ENCODE results near the gene PCSK5.
"Not testable (repeated sequence)": the region's sequence is repeated elsewhere in the genome, so short reads cannot be mapped to it uniquely, and the experiment has no call there.

The PCSK5 gene

GRCh38 chr9:76049341-76049740 lies 158.9 kb downstream of the PCSK5 start:
- DNase-seq (ENCODE audit: low read depth): no peak
- no peak overlapping the region for H3K4me3 ChIP-seq (ENCODE audit: low read depth, low read length)
- no peak for TF ChIP-seq CTCF (conservative IDR thresholded peaks at IDR 0.05; ENCODE audit: low read depth, low read length)

GRCh38 chr9:76067696-76068095 lies 177.2 kb downstream of the PCSK5 start:
- no peak overlapping the region for H3K4me3 ChIP-seq (ENCODE audit: low read depth, low read length)
- TF ChIP-seq CTCF (conservative IDR thresholded peaks at IDR 0.05; ENCODE audit: low read depth, low read length): no peak
- DNase-seq (ENCODE audit: low read depth): no peak

- H3K4me3 ChIP-seq (ENCODE audit: low read depth, low read length): no peak overlapping the region
- DNase-seq (ENCODE audit: low read depth): no peak
- no peak for TF ChIP-seq CTCF (conservative IDR thresholded peaks at IDR 0.05; ENCODE audit: low read depth, low read length)
Observed at GRCh38 chr9:76077537-76077936, 187.1 kb downstream of the PCSK5 start.

GRCh38 chr9:76081281-76081680 lies 190.8 kb downstream of the PCSK5 start:
- not testable (repeated sequence) for H3K4me3 ChIP-seq (ENCODE audit: low read depth, low read length); DNase-seq (ENCODE audit: low read depth)

- no peak for DNase-seq (ENCODE audit: low read depth)
- no peak overlapping the region for H3K4me3 ChIP-seq (ENCODE audit: low read depth, low read length)
- no peak for TF ChIP-seq CTCF (conservative IDR thresholded peaks at IDR 0.05; ENCODE audit: low read depth, low read length)
Observed at GRCh38 chr9:76082057-76082456, 191.6 kb downstream of the PCSK5 start.

GRCh38 chr9:76085596-76085995 lies 195.1 kb downstream of the PCSK5 start:
- DNase-seq (ENCODE audit: low read depth): peak; percentile 18
- no peak for TF ChIP-seq CTCF (conservative IDR thresholded peaks at IDR 0.05; ENCODE audit: low read depth, low read length)
- no peak overlapping the region for H3K4me3 ChIP-seq (ENCODE audit: low read depth, low read length)

DNA sequence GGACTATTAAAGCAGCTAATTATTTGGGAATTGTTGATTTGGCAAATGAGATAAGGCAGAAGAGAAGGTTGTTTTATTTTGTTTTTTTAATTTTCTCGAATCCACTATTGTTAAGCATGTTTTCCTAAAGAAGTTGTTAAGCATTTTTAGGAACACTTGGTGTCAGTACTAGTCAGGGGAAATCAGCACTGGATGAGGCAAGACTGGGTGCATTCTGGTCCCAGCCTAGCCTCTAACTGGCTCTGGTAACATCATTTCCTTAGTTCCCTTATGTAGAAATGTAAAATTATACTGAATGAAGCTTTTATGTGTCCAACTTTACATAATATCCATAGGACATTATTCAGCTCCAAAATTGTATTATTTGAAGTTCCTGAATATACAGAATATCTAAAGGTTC lies 196.1 kb downstream of the PCSK5 start:
- no peak overlapping the region for H3K4me3 ChIP-seq (ENCODE audit: low read depth, low read length)
- DNase-seq (ENCODE audit: low read depth): peak; percentile 39
- peak; percentile 8 for TF ChIP-seq CTCF (conservative IDR thresholded peaks at IDR 0.05; ENCODE audit: low read depth, low read length)

DNA sequence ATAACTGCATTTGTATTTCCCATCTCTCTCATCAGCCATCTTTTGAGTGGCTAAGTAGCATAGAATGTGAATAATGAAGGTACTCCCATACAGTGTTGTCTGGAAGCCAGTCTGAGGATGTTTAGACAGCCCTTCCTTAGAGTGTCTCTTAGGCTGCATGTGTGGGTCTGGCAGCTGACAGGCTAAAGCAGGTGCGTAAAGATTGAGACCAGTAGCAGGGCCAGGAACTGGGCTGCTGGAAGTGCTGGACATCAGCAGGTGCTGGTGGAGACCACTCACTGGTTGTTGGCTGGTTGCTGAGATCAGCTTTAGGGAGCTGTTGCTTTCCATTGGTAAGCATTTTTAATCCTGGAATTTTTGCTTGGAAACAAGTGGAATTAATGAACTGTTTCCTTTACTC lies 197.5 kb downstream of the PCSK5 start:
- no peak for TF ChIP-seq CTCF (conservative IDR thresholded peaks at IDR 0.05; ENCODE audit: low read depth, low read length)
- no peak overlapping the region for H3K4me3 ChIP-seq (ENCODE audit: low read depth, low read length)
- no peak for DNase-seq (ENCODE audit: low read depth)

All from choroid plexus epithelial cell (primary cell).